ENCODE results near the gene CFAP92. TPM values are rescaled to one million over a fixed set of nuclear protein-coding genes. Genes with fewer than 3 reads are reported as not detected.

CFAP92 gene, protein sequence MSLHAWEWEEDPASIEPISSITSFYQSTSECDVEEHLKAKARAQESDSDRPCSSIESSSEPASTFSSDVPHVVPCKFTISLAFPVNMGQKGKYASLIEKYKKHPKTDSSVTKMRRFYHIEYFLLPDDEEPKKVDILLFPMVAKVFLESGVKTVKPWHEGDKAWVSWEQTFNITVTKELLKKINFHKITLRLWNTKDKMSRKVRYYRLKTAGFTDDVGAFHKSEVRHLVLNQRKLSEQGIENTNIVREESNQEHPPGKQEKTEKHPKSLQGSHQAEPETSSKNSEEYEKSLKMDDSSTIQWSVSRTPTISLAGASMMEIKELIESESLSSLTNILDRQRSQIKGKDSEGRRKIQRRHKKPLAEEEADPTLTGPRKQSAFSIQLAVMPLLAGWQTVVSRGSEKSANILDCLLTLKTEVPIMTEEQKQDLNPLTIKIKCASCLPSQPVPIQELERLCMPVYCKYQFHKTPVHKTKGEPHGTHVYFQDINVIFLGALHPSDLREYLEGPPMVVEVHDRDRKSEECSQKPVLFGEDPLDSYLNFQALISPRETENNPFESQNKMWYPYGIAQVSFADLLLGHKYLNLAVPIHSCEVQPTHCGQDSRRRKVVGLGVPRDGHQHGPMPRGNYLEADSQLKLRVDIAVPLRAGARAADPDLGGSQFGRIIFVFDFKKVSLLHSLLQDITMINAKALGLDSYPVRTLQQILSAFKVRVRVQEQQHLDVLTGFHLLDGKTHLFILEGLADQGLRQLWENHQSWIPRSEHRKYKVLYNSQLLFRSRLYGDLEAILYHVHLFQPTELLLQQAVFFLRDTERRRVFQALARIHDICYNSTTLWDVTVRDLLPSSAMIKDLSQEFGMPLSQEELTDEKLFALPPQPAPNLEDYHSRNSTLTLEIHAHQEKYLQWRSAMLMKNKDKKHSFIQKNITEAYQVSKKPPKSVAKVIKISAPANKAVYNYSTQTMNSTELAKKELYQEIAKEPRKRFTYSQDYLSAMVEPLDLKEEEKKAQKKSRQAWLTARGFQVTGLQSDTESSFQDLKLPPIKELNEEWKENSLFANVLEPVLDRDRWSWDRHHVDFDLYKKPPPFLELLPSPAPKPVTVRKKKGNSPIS
- total RNA-seq, result 1 to 10 TPM in 1 of 4 donors, under 1 TPM in 3; 0.40 to 2.5 (median 0.57) TPM

DNA sequence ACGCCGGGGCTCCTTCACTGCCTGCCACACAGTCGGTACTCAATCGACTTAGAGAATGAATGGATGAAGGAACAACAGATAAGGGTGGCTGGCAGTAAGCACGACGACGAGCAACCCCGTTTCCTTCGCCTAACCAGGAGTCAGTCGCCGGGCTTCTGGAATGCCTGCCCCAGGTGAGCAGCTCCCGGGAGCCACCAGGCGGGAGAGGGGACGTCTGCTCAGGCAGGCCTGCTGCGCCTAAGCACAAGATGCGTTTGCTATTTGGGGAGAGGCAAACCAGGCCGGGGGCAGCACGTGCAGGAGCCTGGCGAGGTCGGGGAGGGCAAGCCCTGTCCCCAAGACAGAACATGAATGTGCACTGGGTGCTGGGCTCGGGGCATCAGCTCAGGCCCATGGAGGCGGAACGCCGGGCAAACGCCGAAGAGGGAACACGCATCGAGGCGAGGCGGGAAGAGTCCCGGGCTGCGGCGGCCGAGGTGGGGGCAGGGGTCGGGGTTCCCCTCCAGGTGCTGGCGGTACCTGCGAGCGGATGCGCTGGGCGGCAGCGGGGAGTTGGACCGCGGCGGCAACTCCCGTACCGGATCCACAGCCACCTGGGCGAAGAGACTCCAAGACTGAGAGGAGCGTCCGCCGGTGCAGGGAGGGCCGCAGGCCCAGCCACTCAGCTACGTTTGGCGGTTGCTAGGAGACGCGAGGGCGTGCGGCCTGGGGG, at the start of gene CFAP92:
Gene CFAP92 (minus strand): TSS at position 616 of the 712 bp plus-strand sequence. CDS start 772 bp downstream, outside the sequence.
- Histone ChIP-seq H3K36me3 (no peaks in the 10 kb centered on the region), H3K27ac (no peak within 1 kb of the TSS), H3K27me3 (no peaks in the 10 kb centered on the region), H3K4me3 (replicated peaks in 1 of 3) (peak within 1 kb of the TSS in 1 of 3 donors; percentile 39), H3K9me3 (no peaks in the 10 kb centered on the region), H3K4me1 (peaks cover 13 to 16% of the 10 kb centered on the region in 2 donors)
- WGBS, 2 donors, result 21 to 26% methylated on average over 15 to 34 of the region's 57 CpGs
- intact Hi-C loops (cut with DNase I), result no loop called here
- TF ChIP-seq, protein P1, sequence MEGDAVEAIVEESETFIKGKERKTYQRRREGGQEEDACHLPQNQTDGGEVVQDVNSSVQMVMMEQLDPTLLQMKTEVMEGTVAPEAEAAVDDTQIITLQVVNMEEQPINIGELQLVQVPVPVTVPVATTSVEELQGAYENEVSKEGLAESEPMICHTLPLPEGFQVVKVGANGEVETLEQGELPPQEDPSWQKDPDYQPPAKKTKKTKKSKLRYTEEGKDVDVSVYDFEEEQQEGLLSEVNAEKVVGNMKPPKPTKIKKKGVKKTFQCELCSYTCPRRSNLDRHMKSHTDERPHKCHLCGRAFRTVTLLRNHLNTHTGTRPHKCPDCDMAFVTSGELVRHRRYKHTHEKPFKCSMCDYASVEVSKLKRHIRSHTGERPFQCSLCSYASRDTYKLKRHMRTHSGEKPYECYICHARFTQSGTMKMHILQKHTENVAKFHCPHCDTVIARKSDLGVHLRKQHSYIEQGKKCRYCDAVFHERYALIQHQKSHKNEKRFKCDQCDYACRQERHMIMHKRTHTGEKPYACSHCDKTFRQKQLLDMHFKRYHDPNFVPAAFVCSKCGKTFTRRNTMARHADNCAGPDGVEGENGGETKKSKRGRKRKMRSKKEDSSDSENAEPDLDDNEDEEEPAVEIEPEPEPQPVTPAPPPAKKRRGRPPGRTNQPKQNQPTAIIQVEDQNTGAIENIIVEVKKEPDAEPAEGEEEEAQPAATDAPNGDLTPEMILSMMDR (IDR thresholded peaks at IDR 0.05), result no peak
- TF ChIP-seq POLR2A (IDR thresholded peaks at IDR 0.05), result peak in 1 of 2 donors; percentile 59
- DNase-seq, result peak; percentile 89

DNA sequence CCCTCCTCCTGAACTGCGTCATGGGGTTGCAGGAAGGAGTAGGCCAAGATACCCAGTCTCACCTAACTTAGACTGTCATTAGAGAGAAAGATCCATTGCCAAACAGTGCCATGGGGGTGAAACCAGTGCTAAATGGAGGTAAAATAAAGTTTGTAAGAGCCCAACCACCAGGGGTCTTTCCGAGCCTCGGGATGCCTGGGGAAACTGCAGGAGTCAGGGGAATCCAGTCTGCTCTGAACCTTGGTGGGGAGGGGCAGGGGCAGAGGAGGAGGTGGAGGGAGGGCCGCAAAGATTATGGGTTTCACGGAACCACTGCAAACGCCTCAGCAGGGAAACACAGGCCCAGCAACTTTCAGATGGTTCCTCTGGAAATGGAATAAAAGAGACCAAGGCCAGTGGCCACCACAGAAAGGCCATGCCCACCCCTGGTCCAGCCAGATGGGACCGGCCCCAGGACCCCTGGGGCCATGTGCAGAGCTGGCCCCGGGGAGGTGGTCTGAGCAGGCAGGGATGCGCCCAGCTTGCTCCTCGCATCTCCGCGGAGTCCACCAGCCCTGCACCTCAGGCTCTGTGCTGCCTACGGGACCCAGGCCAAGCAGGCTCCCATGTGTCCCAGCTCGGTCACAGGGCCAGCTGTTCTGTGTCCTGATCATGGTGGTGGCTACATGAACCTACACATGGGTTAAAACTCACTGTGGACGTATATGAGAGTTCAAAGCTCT, 46.9 kb upstream of the CFAP92 start:
- no peaks in the 10 kb centered on the region for H3K36me3 ChIP-seq
- no peak for DNase-seq

DNA sequence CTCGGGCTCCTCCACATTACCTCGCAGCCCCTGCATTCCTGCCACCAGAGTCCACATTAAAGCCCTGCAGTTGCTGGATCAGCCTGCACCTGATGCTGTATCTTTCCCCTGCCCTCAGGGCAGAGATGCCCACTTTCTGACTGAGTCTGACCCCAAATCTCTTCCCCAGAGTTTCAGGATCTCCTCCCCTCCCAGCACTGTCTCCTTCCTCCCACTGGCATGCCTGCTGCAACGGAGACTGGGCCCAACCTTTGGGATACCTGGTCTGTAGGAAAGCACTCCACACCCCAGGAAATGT, 46.1 kb upstream of the CFAP92 start:
- H3K4me1 ChIP-seq, result peaks cover 7 to 14% of the 10 kb centered on the region in 2 donors
- H3K4me3 ChIP-seq (replicated peaks in 1 of 3), result no peak overlapping the region
- no peaks in the 10 kb centered on the region for H3K9me3 ChIP-seq
- TF ChIP-seq, protein P1 (IDR thresholded peaks at IDR 0.05), result no peak
- TF ChIP-seq POLR2A (IDR thresholded peaks at IDR 0.05), result no peak
- DNase-seq, result no peak
- H3K36me3 ChIP-seq, result no peaks in the 10 kb centered on the region
- intact Hi-C loops (cut with DNase I), result no loop called here
- H3K27ac ChIP-seq, result no peak overlapping the region
- 70 to 79% methylated on average over 3 of the region's 3 CpGs for whole genome bisulfite sequencing, 2 donors
- no peaks in the 10 kb centered on the region for H3K27me3 ChIP-seq

More for the DNA sequence above, 46.9 kb upstream of the CFAP92 start:
- intact Hi-C loops (cut with DNase I), result no loop called here
- TF ChIP-seq, protein P1 (IDR thresholded peaks at IDR 0.05), result no peak
- no peak for TF ChIP-seq POLR2A (IDR thresholded peaks at IDR 0.05)
- WGBS, 2 donors, result 85 to 91% methylated on average over 10 to 14 of the region's 15 CpGs
- H3K27ac ChIP-seq, result no peak overlapping the region
- no peaks in the 10 kb centered on the region for H3K27me3 ChIP-seq
- peaks cover 4 to 11% of the 10 kb centered on the region in 2 donors for H3K4me1 ChIP-seq
- no peak overlapping the region for H3K4me3 ChIP-seq (replicated peaks in 1 of 3)
- no peaks in the 10 kb centered on the region for H3K9me3 ChIP-seq

DNA sequence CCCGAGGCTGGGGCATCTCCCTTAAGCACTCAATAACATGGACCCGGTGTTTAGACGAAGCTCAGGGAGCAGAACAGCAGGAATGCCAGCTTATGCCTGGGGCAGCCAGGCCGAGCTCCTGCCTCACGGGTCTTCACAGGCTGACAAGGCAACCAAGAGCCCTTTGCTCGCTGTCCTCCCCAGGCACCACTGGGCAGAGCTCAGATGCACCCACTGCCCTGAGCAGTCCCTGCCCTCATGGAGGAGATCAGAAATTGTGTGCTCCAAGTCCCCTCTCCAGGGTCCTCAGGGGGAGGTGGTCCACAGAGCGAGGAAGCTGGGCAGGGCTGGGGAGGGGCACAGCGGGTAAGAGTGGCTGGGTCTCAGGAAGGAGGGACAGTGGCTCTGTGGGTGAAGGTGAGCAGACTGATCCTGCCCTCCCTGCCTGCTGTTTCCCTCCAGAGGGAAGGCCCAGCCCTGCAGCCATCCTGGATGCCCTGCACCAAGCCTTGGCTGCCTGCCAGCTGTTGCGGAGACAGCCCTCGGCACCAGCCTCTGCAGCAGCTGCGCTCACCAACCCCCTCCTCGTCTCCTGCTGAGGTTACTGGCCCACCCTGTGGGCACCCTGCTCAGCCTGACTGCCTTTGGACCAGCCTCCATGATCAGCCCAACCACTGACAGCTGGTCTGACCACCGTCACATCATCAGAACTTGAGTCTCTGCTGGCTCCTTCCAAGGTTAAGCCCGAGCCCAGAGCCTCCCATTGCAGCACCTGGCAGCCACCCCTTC, 45.6 kb upstream of the CFAP92 start:
- intact Hi-C loops (cut with DNase I), result no loop called here
- Histone ChIP-seq H3K27me3 (no peaks in the 10 kb centered on the region), H3K9me3 (no peaks in the 10 kb centered on the region), H3K4me1 (peaks cover 7 to 15% of the 10 kb centered on the region in 2 donors), H3K27ac (no peak overlapping the region), H3K4me3 (replicated peaks in 1 of 3) (no peak overlapping the region), H3K36me3 (no peaks in the 10 kb centered on the region)
- WGBS, 2 donors, result 40 to 55% methylated on average over 10 to 13 of the region's 14 CpGs
- TF ChIP-seq, protein P1 (IDR thresholded peaks at IDR 0.05), result no peak
- no peak for TF ChIP-seq POLR2A (IDR thresholded peaks at IDR 0.05)
- peak; percentile 45 to 48 for DNase-seq

Measured in thyroid gland (tissue), 4 donors.